ENCODE data around the gene PODNL1. TPM values are rescaled to one million over a fixed set of nuclear protein-coding genes. Genes with fewer than 3 reads are reported as not detected.

The PODNL1 gene
- total and polyA plus RNA-seq, 4 donors, result 0.30 to 7.5 (median 3.1) TPM

GRCh38 chr19:13951043-13951442, 12.8 kb upstream of the PODNL1 start:
- Histone ChIP-seq H3K27me3 (ENCODE audit: control insufficient read depth, insufficient read depth, low read length) (no peaks in the 10 kb centered on the region), H3K4me1 (ENCODE audit: control insufficient read depth, insufficient read depth, low read length) (peaks cover 25% of the 10 kb centered on the region), H3K4me3 (ENCODE audit: low read depth, low read length) (no peak overlapping the region), H3K27ac (ENCODE audit: low read depth, low read length) (no peak overlapping the region), H3K9me3 (ENCODE audit: control insufficient read depth, insufficient read depth, low read length) (no peaks in the 10 kb centered on the region), H3K36me3 (ENCODE audit: control insufficient read depth, insufficient read depth, low read length) (peaks cover 26% of the 10 kb centered on the region)
- DNase-seq (ENCODE audit: low read depth in 4 of 6, low spot score in 6 of 6), result no peak
- no CpG with 5 or more reads among the region's 2 CpGs for WGBS (ENCODE audit: insufficient coverage)

- H3K36me3 ChIP-seq (ENCODE audit: control insufficient read depth, insufficient read depth, low read length), result no peaks in the 10 kb centered on the region
- H3K9me3 ChIP-seq (ENCODE audit: control insufficient read depth, insufficient read depth, low read length), result no peaks in the 10 kb centered on the region
- no peak overlapping the region for H3K4me3 ChIP-seq (ENCODE audit: low read depth, low read length)
- peaks cover 3% of the 10 kb centered on the region for H3K4me1 ChIP-seq (ENCODE audit: control insufficient read depth, insufficient read depth, low read length)
- no peak for DNase-seq (ENCODE audit: low read depth in 4 of 6, low spot score in 6 of 6)
- H3K27me3 ChIP-seq (ENCODE audit: control insufficient read depth, insufficient read depth, low read length), result no peaks in the 10 kb centered on the region
- whole genome bisulfite sequencing (ENCODE audit: insufficient coverage), result no CpG with 5 or more reads among the region's 4 CpGs
- no peak overlapping the region for H3K27ac ChIP-seq (ENCODE audit: low read depth, low read length)
Observed at GRCh38 chr19:13946414-13946813, 8.2 kb upstream of the PODNL1 start.

- Histone ChIP-seq H3K9me3 (ENCODE audit: control insufficient read depth, insufficient read depth, low read length) (no peaks in the 10 kb centered on the region), H3K36me3 (ENCODE audit: control insufficient read depth, insufficient read depth, low read length) (no peaks in the 10 kb centered on the region), H3K27ac (ENCODE audit: low read depth, low read length) (no peak overlapping the region), H3K4me3 (ENCODE audit: low read depth, low read length) (no peak overlapping the region), H3K27me3 (ENCODE audit: control insufficient read depth, insufficient read depth, low read length) (peaks cover 5% of the 10 kb centered on the region), H3K4me1 (ENCODE audit: control insufficient read depth, insufficient read depth, low read length) (peaks cover 16% of the 10 kb centered on the region)
- WGBS (ENCODE audit: insufficient coverage), result 100% methylated on average over 1 of the region's 1 CpG
- DNase-seq (ENCODE audit: low read depth in 4 of 6, low spot score in 6 of 6), result no peak
Observed at GRCh38 chr19:13942023-13942684, 3.9 kb upstream of the PODNL1 start.

GRCh38 chr19:13937479-13938300, 527 bp downstream of the PODNL1 start:
- Histone ChIP-seq H3K4me3 (ENCODE audit: low read depth, low read length) (no peak overlapping the region), H3K9me3 (ENCODE audit: control insufficient read depth, insufficient read depth, low read length) (no peaks in the 10 kb centered on the region), H3K27ac (ENCODE audit: low read depth, low read length) (no peak overlapping the region), H3K4me1 (ENCODE audit: control insufficient read depth, insufficient read depth, low read length) (peaks cover 16% of the 10 kb centered on the region), H3K27me3 (ENCODE audit: control insufficient read depth, insufficient read depth, low read length) (peaks cover 5% of the 10 kb centered on the region), H3K36me3 (ENCODE audit: control insufficient read depth, insufficient read depth, low read length) (peaks cover 10% of the 10 kb centered on the region)
- no peak for DNase-seq (ENCODE audit: low read depth in 4 of 6, low spot score in 6 of 6)
- 9% methylated on average over 24 of the region's 29 CpGs for WGBS (ENCODE audit: insufficient coverage)

GRCh38 chr19:13935765-13936510, 2.3 kb downstream of the PODNL1 start:
- Histone ChIP-seq H3K27me3 (ENCODE audit: control insufficient read depth, insufficient read depth, low read length) (peaks cover 5% of the 10 kb centered on the region), H3K36me3 (ENCODE audit: control insufficient read depth, insufficient read depth, low read length) (peaks cover 26% of the 10 kb centered on the region), H3K4me3 (ENCODE audit: low read depth, low read length) (no peak overlapping the region), H3K4me1 (ENCODE audit: control insufficient read depth, insufficient read depth, low read length) (peaks cover 16% of the 10 kb centered on the region), H3K27ac (ENCODE audit: low read depth, low read length) (no peak overlapping the region), H3K9me3 (ENCODE audit: control insufficient read depth, insufficient read depth, low read length) (no peaks in the 10 kb centered on the region)
- DNase-seq (ENCODE audit: low read depth in 4 of 6, low spot score in 6 of 6), result no peak
- WGBS (ENCODE audit: insufficient coverage), result 66% methylated on average over 12 of the region's 22 CpGs

- H3K9me3 ChIP-seq (ENCODE audit: control insufficient read depth, insufficient read depth, low read length), result no peaks in the 10 kb centered on the region
- no peak overlapping the region for H3K27ac ChIP-seq (ENCODE audit: low read depth, low read length)
- peaks cover 5% of the 10 kb centered on the region for H3K27me3 ChIP-seq (ENCODE audit: control insufficient read depth, insufficient read depth, low read length)
- 100% methylated on average over 2 of the region's 2 CpGs for WGBS (ENCODE audit: insufficient coverage)
- DNase-seq (ENCODE audit: low read depth in 4 of 6, low spot score in 6 of 6), result no peak
- H3K36me3 ChIP-seq (ENCODE audit: control insufficient read depth, insufficient read depth, low read length), result peaks cover 37% of the 10 kb centered on the region
- H3K4me1 ChIP-seq (ENCODE audit: control insufficient read depth, insufficient read depth, low read length), result peaks cover 16% of the 10 kb centered on the region
- no peak overlapping the region for H3K4me3 ChIP-seq (ENCODE audit: low read depth, low read length)
Observed at GRCh38 chr19:13934785-13935109, 3.5 kb downstream of the PODNL1 start.

- WGBS (ENCODE audit: insufficient coverage), result 91% methylated on average over 42 of the region's 42 CpGs
- Histone ChIP-seq H3K4me1 (ENCODE audit: control insufficient read depth, insufficient read depth, low read length) (peaks cover 7% of the 10 kb centered on the region), H3K9me3 (ENCODE audit: control insufficient read depth, insufficient read depth, low read length) (no peaks in the 10 kb centered on the region), H3K36me3 (ENCODE audit: control insufficient read depth, insufficient read depth, low read length) (peaks cover 49% of the 10 kb centered on the region), H3K27ac (ENCODE audit: low read depth, low read length) (no peak overlapping the region), H3K4me3 (ENCODE audit: low read depth, low read length) (no peak overlapping the region), H3K27me3 (ENCODE audit: control insufficient read depth, insufficient read depth, low read length) (peaks cover 5% of the 10 kb centered on the region)
- DNase-seq (ENCODE audit: low read depth in 4 of 6, low spot score in 6 of 6), result no peak
Observed at GRCh38 chr19:13932911-13933393, 5.3 kb downstream of the PODNL1 start.

- H3K4me3 ChIP-seq (ENCODE audit: low read depth, low read length), result no peak overlapping the region
- H3K27ac ChIP-seq (ENCODE audit: low read depth, low read length), result no peak overlapping the region
- 92% methylated on average over 5 of the region's 6 CpGs for WGBS (ENCODE audit: insufficient coverage)
- H3K36me3 ChIP-seq (ENCODE audit: control insufficient read depth, insufficient read depth, low read length), result peaks cover 57% of the 10 kb centered on the region
- H3K9me3 ChIP-seq (ENCODE audit: control insufficient read depth, insufficient read depth, low read length), result no peaks in the 10 kb centered on the region
- peaks cover under 1% of the 10 kb centered on the region for H3K27me3 ChIP-seq (ENCODE audit: control insufficient read depth, insufficient read depth, low read length)
- DNase-seq (ENCODE audit: low read depth in 4 of 6, low spot score in 6 of 6), result no peak
- H3K4me1 ChIP-seq (ENCODE audit: control insufficient read depth, insufficient read depth, low read length), result no peaks in the 10 kb centered on the region
Observed at GRCh38 chr19:13932149-13932637, 6.0 kb downstream of the PODNL1 start.

- 90% methylated on average over 28 of the region's 30 CpGs for WGBS (ENCODE audit: insufficient coverage)
- no peak overlapping the region for H3K27ac ChIP-seq (ENCODE audit: low read depth, low read length)
- peaks cover 63% of the 10 kb centered on the region for H3K36me3 ChIP-seq (ENCODE audit: control insufficient read depth, insufficient read depth, low read length)
- H3K4me3 ChIP-seq (ENCODE audit: low read depth, low read length), result no peak overlapping the region
- no peaks in the 10 kb centered on the region for H3K27me3 ChIP-seq (ENCODE audit: control insufficient read depth, insufficient read depth, low read length)
- no peaks in the 10 kb centered on the region for H3K4me1 ChIP-seq (ENCODE audit: control insufficient read depth, insufficient read depth, low read length)
- H3K9me3 ChIP-seq (ENCODE audit: control insufficient read depth, insufficient read depth, low read length), result no peaks in the 10 kb centered on the region
- no peak for DNase-seq (ENCODE audit: low read depth in 4 of 6, low spot score in 6 of 6)
Observed at GRCh38 chr19:13931391-13932148, 6.6 kb downstream of the PODNL1 start.

All from spinal cord (tissue), 10 donors.